NCI-H774 (cell line): Measurements from ENCODE around the gene NOTCH1.

Source experiments
- DNase-seq: peaks from one replicate; lab custom pipeline; 2025; lab: John Stamatoyannopoulos, UW

The NOTCH1 gene

DNA sequence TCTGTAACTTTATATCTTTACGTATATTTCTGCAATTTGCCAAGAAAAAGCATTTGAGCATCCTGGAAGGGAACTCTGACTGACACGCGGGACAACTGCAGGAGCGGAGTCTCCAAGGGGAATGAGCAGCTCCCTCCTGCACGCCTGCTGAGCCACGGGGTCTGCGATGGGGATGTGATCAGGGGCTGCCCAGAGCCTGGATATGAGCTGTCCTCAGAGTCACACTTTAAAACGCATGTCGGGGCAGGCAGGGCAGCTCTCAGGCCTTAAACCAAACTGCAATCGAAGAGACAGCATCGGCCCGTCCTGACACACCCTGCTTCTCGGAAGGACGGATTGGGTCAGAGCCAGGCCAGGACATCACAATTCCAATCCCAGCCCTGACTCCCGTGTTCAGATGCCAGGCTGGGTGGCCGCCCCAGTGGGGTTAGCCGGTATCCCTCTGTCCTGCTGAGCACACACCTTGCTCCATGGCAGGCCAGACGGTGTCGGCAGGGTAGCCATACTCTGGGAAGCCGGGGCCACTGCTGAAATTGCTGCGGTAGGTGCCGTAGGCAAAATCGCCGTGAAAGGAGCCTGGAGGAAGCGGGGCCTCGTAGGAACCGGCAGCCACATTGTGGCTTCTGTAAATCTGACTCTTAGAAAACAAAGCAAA, 80.2 kb downstream of the NOTCH1 start:
- DNase-seq = no peak

DNA sequence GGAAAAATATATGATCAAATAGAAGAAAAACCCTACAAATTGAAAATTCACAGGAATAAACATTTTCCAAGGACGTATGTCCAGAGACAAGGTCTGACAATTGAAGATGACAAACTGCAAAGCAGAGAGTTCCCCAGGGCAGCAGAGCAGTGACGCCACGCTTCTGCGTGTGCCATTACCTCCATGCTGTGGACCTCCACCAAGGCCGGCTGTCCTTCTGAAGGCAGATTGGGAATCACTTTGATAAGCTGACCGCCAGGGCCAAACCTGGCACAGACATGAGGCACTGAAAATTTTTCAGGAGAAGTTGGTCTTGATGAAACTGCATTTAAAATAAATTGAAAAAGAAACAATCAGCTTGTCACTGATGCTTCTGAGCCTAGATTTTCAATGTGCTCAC, 81.6 kb downstream of the NOTCH1 start:
- no peak for DNase-seq

DNA sequence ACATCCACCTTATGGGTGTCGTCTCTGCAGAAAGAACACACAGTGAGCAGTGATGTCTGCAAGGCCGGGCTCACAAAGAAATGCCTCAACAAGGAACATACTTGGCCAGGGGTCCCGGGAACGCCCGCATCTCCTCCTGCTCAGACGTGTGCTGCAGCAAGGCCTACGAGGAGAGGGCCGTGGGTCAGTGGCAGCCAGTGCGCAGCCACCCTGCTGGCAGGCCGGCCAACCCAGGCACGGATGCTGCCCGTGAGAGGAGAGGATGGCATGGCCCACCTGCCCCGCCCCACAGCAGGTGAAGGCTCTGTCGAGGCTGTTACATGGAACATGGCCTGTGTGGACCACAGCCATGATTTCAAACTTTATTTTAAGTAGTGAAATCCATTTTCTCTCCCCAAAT, 82.3 kb downstream of the NOTCH1 start:
- no peak for DNase-seq

DNA sequence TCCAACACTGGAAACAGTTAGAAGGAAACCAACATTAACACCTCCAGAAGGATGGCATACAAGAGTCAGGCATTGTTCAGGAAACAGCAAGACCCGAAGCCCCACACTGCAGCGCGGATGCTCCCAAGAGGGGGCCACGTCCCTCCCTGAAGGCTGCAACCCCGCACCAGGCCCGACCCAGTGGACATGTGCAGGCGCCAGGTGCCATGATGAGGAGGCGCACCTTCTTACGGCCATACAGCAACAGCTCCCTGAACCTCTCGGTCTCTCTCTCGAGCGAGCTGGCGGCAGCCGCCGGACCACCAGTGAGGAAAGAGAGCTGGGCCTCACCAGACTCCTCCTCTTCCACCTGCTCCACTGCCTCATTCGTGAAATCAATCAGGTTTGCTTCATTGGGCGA, 83.2 kb downstream of the NOTCH1 start:
- DNase-seq = no peak

DNA sequence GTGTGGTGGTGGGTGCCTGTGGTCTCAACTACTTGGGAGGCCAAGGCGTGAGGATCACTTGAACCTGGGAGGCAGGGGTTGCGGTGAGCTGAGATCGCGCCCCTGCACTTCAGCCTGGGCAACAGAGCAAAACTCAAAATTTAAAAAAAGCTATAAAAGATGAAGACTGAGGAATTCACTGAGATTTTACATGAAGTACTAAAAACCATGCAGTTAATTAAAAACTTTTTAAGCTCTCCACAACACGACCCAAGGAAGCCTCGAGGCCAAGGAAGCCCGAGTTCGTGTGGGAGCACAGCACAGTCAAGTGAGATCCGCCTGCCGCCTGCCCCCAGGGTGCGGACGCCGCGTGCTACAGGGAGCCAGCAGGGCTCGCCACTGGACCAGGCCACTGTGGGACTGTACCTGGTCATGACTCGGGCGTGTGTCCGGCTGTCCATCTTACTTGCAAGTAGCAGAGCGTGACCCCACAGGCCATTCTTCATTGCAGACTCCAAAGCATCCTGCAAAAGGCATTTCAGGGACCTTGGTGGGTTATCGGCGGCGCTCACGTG, 85.0 kb downstream of the NOTCH1 start:
- DNase-seq = no peak

DNA sequence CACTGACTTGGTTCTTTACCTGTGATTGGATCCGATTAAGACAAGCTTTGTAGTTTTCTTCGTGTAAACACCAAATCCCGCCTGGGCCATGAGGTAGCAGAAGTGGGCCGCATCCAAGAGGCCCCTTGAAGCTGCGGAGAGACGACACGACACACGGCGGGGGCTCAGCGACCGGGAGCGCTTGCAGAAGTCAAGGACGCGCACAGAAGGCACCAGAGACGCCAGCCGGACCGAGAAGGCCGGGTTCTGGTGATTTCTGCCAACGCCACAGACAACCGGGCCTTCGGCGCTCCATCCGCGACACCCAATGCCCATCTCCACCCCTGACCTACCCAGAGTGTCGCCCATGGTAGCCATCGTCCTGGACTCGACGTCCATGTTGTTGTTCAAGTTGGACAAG, 86.4 kb downstream of the NOTCH1 start:
- DNase-seq = no peak

DNA sequence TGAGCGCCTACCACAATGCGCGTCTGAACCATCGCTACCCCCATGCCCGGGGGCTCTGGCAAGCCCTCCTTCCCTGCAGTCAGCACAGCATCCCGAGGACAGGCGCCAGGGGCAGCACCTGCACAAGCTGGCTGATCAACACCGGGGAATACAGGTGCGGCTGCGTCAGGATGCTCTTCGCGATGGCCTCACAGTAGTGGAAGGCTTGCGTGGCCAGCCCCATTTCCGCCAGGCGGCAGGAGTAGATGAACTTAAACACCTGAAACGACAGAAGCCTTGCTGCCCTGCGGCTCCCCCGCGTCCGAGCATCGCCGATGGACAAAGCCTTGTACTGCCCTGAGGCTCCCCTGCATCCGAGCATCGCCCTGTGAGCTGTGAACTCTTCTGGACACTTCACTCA, 88.5 kb downstream of the NOTCH1 start:
- DNase-seq = no peak

DNA sequence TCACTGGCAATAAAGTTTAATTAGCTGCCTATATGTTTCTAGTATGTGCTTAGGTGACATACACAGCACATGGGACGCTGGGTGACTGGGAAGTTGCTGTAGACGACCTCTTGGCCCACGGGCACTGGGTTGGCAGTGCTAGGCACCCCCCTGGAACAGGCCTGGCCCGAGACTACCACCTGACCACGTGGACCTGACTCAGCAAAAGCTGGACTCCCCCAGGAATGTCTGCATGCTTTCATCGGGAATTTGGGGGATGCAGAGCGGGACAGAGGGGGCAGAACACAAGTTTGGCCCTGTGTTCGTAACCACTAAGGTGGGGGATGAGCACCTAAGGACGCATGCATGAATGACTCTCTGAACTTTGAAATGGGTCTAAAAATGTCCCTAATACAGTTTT, 89.6 kb downstream of the NOTCH1 start:
- no peak for DNase-seq

DNA sequence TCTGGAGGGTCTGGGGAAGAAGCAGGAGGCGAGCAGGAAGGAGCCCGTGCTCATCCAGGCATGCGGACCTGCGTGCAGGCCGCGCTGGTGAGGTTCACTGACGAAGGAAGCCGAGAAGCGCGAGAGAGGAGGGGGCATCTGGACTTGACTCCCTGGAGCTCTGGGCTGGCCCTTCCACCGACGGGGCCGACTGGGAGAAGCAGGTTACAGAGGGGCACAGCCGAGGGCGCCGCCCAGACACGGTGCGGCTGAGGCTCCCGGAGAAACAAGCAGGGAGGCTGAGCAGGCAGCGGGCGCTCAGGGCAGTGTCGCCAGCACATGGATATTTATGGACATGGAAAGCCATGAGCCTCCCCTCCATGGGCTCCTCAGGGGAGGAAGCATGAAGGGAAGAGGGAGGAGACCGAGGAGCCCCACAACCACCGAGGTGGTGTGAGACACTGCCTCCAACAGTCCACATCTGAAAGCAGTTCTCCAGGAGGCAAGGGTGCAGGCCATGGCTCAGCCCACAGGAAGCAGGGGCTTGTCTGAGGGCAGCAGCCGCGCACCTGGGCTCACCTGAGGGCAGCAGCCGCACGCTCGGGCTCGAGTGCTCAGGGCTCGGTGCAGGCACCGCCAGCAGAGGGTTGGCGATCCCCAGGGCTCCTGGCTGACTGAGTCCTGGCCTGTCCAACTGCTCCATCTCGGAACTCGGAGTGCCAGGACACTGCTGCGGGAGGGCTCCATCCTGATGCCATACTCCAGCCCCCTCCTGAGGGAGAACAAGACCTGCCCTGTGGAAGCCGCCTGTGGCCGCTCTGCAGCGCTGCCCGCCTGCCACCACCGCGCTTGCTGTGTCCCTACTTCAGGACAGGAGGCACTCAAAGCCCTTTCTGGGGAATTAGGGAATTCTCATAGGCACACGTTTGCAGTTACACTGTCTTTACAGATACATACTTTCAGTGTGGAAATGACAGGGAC, 90.5 kb downstream of the NOTCH1 start:
- DNase-seq = no peak

DNA sequence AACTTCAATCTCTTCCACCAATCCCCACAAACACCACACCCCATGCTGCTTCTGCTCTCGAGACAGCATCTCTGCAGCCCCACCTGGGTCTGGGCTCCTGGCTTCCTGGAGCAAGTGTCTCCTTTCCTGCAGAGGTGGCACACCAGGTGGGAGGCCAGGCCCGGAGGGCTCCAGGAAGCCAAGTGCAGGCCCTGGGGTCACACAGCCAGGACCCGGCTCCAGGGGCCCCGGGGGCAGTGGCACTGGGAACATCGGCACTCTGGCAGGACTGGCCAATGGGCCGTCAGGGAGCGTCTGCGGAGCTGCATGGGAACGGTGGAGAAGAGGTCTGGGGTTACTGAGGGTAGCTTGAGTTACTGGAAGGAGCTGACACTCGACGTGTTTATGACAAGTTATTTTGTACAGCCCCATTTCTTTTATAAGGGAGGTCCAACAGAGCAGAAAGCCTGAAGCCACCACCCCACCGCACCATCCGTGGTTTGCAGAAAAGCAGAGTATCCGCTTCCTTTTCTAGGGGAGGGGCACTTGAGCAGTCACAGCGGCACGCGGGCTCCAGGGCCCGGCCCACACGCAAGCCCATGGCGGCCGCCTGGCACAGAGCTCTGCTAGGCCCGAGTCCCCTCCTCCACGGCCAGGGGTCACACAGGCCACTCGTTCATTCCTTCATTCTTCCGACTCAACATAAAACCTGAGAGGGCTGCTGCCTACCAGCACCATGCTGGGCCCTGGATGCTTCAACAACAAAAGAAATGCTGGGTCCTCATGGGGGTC, 91.6 kb downstream of the NOTCH1 start:
- no peak for DNase-seq

DNA sequence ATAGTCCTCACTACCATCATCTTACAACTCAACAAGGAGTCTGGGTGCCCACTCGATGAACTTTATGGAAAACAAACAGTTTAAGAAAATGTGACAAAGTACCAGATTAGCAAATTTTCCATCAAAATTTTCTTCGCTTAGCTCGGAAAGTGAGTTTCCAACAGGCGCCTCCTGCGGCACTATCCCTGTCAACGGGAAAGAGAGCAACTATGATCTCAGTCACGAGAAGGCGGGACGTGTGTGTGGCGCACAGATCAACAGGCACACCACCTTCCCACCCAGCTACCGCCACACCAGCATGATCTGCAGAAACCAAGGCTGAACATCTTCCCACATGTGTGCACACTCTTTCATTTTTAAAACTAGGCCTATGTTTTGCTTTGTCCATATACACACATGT, 92.5 kb downstream of the NOTCH1 start:
- no peak for DNase-seq

DNA sequence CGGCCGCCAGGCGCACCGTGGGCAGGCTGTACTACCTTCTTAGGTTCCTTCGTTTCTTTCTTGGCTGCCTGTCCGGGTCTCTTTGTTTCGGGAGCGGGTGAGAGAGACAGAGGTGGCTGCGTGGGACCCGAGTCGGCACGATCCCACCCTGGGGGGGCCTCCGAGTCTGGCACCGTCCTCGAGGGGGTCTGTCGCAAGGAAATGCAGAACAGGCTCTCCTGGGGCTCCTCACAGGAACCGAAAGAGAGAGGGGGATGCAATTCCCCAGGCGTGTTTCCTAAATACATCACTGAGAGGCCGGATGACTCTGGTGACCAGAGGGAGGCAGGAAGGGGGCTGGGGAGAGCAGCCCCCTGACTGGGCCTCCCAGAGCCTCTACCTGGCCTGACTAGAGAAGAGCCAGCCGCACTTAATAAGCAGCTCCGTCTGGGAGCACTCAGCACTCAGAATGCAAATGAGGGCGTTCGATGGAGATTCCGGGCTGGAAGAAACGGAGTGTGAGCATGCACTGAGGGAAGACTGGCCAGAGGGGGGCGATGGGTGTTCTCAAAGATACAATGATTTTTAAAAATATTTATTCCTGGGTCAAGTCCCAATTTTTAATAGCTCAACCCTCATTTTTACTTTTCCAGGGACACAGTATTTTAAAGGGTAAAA, 94.5 kb downstream of the NOTCH1 start:
- no peak for DNase-seq

DNA sequence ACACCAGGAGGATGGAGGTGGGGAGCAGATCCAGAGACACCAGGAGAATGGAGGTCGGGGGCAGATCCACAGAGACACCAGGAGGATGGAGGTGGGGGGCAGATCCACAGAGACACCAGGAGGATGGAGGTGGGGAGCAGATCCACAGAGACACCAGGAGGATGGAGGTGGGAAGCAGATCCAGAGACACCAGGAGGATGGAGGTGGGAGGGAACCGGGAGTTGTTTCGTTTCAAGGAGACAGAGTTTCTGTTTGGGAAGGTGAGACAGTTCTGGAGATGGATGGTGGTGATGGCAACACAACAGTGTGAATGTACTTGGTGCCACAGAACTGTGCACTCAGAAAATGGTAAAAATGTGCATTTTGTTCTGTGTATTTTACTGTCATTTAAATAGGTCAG, 97.2 kb downstream of the NOTCH1 start:
- DNase-seq = no peak

DNA sequence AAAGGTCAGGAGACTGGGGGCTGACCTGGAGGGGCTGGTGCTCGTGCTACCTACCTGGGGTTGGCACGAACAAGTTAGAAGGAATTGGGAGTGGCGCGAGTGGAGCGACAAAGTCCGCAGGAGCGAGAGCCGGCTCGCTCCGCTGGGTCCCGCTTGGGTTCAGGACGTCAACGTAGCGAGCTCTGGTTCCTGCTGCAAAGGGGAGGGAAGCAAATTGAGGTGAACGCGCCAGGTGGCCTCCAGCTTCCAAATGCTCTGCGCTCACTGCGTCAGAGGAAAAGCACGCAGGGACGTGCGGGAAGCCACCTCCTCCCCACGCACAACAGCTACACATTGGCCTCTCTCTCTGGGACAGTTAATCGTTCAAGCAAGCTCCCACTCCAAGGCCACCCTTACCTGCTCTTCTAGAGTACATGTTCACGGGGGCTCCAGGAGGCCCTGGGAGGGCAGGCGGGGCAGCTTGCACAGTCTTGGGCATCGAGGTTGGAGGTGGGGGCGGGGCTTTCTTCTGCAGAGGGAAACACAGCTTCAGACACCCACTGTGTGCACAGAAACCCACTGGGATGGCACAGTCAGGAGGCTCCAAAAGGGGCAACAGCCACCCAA, 98.6 kb downstream of the NOTCH1 start:
- DNase-seq = no peak

DNA sequence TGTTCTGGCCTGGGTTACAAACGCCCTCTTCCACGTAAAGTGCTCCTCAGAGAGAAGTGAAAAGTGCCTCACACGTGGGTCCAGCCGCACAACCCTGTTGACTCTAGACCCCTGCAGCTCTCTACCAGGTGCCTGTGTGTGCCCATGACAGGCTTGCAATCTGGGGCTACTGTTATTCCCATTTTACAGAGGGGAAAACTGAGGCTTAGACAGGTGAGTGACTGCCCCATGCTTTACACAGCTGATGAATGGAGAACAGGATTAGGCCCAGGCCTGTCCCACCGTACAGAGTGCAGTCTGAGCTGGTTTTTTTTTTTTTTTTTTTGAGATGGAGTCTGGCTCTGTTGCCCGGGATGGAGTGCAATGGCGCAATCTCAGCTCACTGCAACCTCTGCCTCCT, 100.0 kb downstream of the NOTCH1 start:
- DNase-seq = no peak
